Thoracic aorta (tissue), 2 donors: Measurements from ENCODE around the gene HP1BP3. TPM values are rescaled to one million over a fixed set of nuclear protein-coding genes. Genes with fewer than 3 reads are reported as not detected.

Experiments used
- ATAC-seq: fragments of 150-250 bp; one replicate; pipeline ENCODE4 v1.8.0; 2017; ENCODE audit warnings: low read depth; ENCODE audit not compliant: insufficient number of reproducible peaks, low FRiP score
- DNase-seq: peaks from one replicate; pipeline ENCODE4 v3.0.0-alpha.2; 2020; ENCODE audit warnings: low spot score
- H3K27ac ChIP-seq, 2 donors: fragments of 200-600 bp; sonication (generic); 1 replicate in 1 of 2; 2 replicates in 1 of 2; pipeline ENCODE4 v1.5.1; 2016; ENCODE audit warnings: mild to moderate bottlenecking in 2 of 2, moderate library complexity in 2 of 2
- H3K27me3 ChIP-seq: fragments of 200-600 bp; sonication (generic); replicated peaks from 2 replicates; pipeline ENCODE4 v1.6.0; 2016; ENCODE audit warnings: mild to moderate bottlenecking; ENCODE audit not compliant: insufficient read depth
- H3K36me3 ChIP-seq: fragments of 200-600 bp; sonication (generic); one replicate; pipeline ENCODE4 v1.5.1; 2016
- H3K4me1 ChIP-seq, 2 donors: fragments of 200-600 bp; sonication (generic); 1 replicate in 1 of 2; 2 replicates in 1 of 2; pipeline versions ENCODE4 v1.5.1 to v1.6.0; 2016; ENCODE audit warnings: low read depth in 2 of 2, mild to moderate bottlenecking in 1 of 2; ENCODE audit not compliant: control insufficient read depth in 1 of 2
- H3K4me3 ChIP-seq: fragments of 200-600 bp; sonication (generic); 2 replicates; pipeline ENCODE4 v1.5.1; 2016; ENCODE audit warnings: mild to moderate bottlenecking
- H3K9me3 ChIP-seq: fragments of 200-600 bp; sonication (generic); 2 replicates; pipeline ENCODE4 v1.5.1; 2016
- total RNA-seq, 2 donors: library from RNA; depleted of rRNA; stranded (reverse); fragments of >200 nt; gene quantifications; one replicate each; pipeline versions ENCODE4 v1.1.0 to v1.2.3, GENCODE V29; 2016
- TF ChIP-seq, protein P1 (sequence below): fragments of 200-600 bp; sonication (generic); IDR thresholded peaks from one replicate; pipeline ENCODE4 v1.5.1; 2019; ENCODE audit warnings: antibody characterized with exemption

Gene HP1BP3
- total RNA-seq, 2 donors from 2014 or later = 186 to 189 TPM

DNA sequence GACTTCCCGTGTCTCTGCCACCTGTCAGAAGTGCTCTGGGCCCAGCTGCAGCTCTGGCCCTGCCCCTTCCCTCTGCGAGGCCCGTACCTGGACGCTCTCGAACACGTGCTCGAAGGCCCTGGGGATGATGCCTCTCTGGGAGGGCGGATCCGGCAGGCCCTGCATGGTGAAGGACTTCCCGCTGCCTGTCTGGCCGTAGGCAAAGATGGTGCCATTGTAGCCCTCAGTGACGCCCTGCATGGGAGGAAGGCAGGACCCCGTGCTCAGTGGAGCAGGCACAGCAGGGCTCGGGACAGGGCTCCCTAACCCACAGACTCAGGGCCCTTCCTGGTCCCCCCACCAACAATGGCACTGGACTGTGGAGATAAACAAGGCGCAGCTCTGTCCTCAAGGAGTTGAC is 71.7 kb downstream of the HP1BP3 start:
- no peak overlapping the region for H3K4me3 ChIP-seq
- no peak for ATAC-seq
- no peak overlapping the region for H3K27ac ChIP-seq
- no peaks in the 10 kb centered on the region for H3K36me3 ChIP-seq
- no peaks in the 10 kb centered on the region for H3K27me3 ChIP-seq
- DNase-seq = no peak
- TF ChIP-seq, protein P1, sequence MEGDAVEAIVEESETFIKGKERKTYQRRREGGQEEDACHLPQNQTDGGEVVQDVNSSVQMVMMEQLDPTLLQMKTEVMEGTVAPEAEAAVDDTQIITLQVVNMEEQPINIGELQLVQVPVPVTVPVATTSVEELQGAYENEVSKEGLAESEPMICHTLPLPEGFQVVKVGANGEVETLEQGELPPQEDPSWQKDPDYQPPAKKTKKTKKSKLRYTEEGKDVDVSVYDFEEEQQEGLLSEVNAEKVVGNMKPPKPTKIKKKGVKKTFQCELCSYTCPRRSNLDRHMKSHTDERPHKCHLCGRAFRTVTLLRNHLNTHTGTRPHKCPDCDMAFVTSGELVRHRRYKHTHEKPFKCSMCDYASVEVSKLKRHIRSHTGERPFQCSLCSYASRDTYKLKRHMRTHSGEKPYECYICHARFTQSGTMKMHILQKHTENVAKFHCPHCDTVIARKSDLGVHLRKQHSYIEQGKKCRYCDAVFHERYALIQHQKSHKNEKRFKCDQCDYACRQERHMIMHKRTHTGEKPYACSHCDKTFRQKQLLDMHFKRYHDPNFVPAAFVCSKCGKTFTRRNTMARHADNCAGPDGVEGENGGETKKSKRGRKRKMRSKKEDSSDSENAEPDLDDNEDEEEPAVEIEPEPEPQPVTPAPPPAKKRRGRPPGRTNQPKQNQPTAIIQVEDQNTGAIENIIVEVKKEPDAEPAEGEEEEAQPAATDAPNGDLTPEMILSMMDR = no peak
- peaks cover 4% of the 10 kb centered on the region in 2 donors for H3K4me1 ChIP-seq
- no peaks in the 10 kb centered on the region for H3K9me3 ChIP-seq

DNA sequence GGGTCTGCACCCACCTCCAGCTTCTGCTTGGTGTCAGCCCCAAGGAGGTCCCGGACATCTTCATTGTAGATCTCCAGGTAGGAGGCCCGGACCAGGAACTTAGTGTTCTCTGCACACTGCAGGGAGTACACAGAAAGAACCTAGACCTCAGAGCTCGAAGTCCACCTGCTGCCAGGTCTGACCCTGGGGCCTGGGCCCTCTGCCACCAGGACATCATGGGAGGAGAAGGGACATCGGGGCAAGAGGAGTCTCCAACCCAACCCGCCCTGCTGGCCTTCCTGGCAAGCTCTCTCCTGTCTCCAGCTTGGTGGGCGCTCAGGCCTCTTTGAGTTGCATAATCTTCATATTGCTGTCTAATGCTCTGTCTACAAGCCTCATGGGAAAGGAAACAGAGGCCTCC is 73.7 kb downstream of the HP1BP3 start:
- DNase-seq = no peak
- TF ChIP-seq, protein P1 = no peak
- Histone ChIP-seq H3K27me3 (no peaks in the 10 kb centered on the region), H3K9me3 (no peaks in the 10 kb centered on the region), H3K4me3 (no peak overlapping the region), H3K36me3 (no peaks in the 10 kb centered on the region), H3K4me1 (peaks cover 4% of the 10 kb centered on the region in 2 donors), H3K27ac (no peak overlapping the region)
- no peak for ATAC-seq

DNA sequence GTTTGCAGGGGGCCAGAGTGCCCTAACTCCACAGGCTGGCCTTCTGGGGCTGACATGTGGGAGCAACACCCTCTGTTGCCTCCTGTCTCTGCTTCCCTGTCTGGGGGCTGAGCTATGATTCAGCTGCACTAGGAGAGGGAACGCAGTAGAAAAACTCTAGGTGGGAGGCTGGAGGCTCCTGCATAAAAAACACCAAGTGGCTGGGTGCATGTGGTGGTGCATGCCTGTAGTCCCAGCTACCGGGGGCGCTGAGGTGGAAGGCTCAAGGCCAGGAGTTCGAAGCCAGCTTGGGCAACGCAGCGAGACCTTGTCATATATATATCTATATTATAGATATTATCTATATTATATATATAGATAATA is 74.9 kb downstream of the HP1BP3 start:
- H3K27me3 ChIP-seq = no peaks in the 10 kb centered on the region
- no peak overlapping the region for H3K27ac ChIP-seq
- DNase-seq = no peak
- H3K36me3 ChIP-seq = no peaks in the 10 kb centered on the region
- ATAC-seq = no peak
- TF ChIP-seq, protein P1 = no peak
- no peak overlapping the region for H3K4me3 ChIP-seq
- peaks cover under 1 to 1% of the 10 kb centered on the region in 2 donors for H3K4me1 ChIP-seq
- no peaks in the 10 kb centered on the region for H3K9me3 ChIP-seq

DNA sequence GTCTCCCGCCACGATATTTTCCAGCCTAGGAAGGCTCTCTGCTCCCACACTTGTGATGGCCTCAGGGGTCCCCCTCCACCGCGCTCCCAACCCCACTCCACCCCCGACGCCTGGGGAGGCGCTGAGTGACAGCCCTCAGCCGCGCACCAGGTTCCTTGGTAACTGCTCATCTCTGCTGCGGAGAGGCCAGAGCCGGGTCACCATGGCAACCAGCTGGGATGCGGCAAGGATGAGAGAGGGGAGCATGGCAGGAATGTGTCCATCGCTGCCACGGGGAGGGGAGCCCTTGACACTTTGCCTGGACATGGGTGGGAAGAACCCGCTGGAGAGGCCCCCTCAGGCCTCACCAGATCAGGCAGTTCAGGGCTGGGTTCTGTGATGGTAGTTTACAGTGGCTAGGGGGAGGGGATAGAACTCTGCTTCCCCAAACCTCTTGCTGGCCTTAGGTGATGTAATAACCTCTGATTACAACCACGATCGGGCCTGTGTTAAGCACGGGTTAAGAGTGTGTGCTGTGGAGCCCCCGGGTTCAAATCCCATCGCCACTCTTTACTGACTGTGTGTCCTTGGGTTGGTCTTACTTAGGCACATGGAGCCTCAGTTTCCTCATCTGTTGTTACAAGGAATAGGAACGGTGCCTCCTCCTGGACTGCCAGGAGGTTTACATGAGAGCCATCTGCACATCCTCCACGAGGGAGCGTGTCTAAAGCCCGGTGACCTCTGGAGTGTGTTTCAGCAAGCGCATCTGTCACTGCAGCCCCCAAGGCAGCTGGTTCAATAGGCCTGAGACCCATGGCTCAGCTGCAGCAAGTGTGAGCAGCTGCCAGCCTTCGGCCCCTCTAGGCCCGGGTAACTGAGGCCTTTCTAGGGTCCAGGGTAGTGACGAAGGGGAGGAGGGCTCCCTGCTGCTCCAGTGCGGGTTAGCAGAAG is 75.6 kb downstream of the HP1BP3 start:
- Histone ChIP-seq H3K9me3 (no peaks in the 10 kb centered on the region), H3K27ac (no peak overlapping the region), H3K36me3 (no peaks in the 10 kb centered on the region), H3K4me3 (no peak overlapping the region), H3K4me1 (no peaks in the 10 kb centered on the region), H3K27me3 (no peaks in the 10 kb centered on the region)
- TF ChIP-seq, protein P1 = no peak
- ATAC-seq (no peak), DNase-seq (no peak)

DNA sequence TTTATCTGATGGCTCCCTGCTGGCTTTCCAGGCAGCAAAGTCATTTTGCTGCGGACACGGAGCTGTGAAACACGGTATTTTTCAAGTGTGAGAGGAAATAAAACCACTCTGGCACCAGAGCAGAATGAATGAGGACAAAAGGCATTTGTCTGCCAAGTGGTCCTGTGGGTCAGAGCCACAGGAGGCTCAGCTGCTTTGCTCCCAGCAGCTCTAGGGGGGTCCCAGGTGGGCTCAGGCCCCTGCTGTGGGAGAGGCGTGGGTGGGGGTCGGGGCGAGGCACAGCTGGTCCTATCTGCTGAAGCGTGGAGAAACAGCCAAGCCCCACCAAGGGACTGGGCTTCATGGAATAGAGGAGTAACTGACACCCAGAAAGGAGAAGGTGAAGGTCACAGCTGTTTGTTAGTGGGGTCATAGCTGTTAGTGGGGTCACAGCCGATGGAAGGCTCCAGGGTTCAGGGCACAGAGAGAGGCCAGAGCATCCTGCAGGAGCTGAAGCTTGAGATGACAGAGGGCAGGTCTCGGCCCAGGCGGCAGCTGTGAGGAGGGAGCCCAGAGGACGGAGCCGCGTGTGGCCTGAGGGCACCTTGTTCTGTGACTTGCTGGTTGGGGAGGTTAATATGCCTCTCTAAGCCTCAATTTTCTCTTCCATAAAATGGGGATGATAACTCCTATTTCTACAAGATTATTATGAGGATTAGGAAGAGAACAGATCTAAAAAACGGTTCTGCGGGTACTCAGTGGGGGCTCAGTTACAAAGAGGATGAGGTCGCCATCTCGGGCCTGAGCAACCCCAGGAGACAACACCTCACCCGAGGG is 76.4 kb downstream of the HP1BP3 start:
- Histone ChIP-seq H3K4me3 (no peak overlapping the region), H3K27me3 (no peaks in the 10 kb centered on the region), H3K36me3 (no peaks in the 10 kb centered on the region), H3K27ac (no peak overlapping the region), H3K4me1 (no peaks in the 10 kb centered on the region), H3K9me3 (no peaks in the 10 kb centered on the region)
- ATAC-seq (no peak), DNase-seq (no peak)
- TF ChIP-seq, protein P1 = no peak
